GM12873 (cell line): ENCODE data around the gene SIGLEC8.

Experiments used
- CTCF ChIP-seq: IDR thresholded peaks from 2 replicates; pipeline ENCODE4 v1.5.1; 2012; ENCODE audit warnings: low read depth, mild to moderate bottlenecking, moderate library complexity, low read length, control low read depth; ENCODE audit not compliant: insufficient read depth; ENCODE audit errors: missing control alignments

The SIGLEC8 gene

GRCh38 chr19:51497666-51498065 is 39.4 kb upstream of the SIGLEC8 start:
- no peak for TF ChIP-seq CTCF

DNA sequence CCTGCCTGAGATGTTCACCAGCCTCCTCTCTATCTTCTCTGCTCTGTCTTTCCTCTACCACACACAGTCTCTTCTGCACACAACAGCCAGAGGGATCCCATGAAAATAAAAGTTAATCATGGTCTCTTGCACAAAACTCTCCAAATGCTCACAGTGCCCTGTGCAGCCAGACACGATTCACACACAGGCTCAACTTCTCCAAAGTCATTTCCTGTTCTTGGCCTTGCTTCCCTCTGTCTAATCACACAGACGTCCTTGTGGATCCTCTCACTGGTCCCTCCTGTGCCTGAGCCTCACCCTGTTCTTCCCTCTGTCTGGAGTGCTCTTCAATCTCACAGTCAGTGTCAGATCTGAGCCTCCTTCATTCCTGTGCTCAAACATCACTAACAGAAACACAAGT is 35.5 kb upstream of the SIGLEC8 start:
- no peak for TF ChIP-seq CTCF

DNA sequence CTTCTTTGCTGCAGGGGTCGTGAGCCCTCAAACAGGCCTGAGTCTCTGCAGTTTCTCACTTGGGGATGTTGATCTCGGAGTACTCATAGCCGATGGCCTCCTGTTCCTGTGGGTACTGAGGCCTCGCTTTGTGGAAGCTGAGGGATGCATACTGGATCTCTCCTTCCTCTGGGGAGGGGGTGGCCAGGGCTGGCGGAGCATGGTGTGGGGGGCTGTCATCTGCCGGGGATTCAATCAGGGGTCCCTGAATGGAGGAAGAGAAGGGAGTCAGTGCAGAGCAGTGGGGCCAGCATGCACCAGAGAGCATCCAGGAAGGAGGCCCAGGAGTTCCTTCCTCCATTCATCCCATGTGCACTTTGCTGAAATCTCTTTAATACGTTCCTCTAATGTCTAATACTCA is 33.3 kb upstream of the SIGLEC8 start:
- TF ChIP-seq CTCF: no peak

GRCh38 chr19:51490676-51491075 is 32.4 kb upstream of the SIGLEC8 start:
- TF ChIP-seq CTCF: no peak

DNA sequence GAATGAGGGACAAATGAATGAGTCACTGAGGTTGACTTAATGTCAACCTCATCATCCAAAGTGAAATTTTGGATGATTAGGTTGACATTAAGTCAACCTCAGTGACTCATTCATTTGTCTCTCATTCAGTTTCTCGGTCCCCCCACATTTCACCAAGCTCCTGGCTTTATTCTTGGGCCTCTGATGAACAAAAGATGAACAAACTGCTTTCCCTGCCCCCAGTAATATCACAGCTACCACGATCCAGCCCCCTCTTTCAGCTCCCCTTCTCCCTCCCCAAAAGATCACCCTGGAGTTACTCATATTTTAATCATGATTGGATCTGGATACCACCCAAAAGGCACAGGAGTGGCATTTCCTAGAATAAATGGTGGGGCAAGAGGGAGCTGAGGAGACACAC is 30.9 kb upstream of the SIGLEC8 start:
- TF ChIP-seq CTCF: no peak

DNA sequence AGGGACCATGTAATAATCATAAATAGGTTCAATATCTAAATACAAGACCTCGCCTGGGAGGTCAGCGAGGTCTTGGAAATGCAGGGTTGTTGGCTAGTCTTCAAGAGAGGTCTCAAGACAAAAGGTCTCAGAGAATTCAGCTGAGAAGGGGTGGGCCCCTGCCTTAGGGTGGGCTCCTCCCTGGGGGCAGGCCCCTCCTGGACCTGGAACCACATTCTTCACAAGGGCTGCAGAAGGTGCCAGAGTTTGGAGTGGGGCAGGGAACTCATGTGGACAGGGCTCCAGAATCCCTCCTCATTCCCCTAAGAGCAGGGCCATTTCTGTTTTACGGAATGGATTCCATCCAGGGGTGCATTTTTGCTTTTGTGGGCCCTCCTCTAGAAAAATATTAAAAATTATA is 30.2 kb upstream of the SIGLEC8 start:
- no peak for TF ChIP-seq CTCF

- no peak for TF ChIP-seq CTCF
These were observed 27.9 kb upstream of the SIGLEC8 start for GRCh38 chr19:51485960-51486660.

DNA sequence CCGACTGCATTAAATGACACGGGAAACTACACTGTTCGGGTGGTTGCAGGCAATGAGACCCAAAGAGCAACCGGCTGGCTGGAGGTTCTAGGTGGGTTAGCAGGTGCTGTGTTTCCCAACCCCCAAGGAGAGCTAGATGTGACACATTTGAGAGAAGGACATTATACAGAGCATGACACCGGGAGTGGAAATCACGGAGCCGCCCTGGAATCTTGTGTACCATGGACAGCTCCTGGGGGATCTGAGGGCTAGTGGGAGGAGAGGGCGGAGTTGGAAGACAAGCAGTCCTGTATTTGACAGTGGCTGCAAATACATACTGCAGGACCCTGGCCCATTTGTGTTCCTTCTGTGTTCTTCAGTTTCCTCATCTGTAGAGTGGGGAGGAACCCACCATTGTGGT is 22.3 kb upstream of the SIGLEC8 start:
- TF ChIP-seq CTCF: no peak
